ENCODE data around the gene GPR37L1.

DNA sequence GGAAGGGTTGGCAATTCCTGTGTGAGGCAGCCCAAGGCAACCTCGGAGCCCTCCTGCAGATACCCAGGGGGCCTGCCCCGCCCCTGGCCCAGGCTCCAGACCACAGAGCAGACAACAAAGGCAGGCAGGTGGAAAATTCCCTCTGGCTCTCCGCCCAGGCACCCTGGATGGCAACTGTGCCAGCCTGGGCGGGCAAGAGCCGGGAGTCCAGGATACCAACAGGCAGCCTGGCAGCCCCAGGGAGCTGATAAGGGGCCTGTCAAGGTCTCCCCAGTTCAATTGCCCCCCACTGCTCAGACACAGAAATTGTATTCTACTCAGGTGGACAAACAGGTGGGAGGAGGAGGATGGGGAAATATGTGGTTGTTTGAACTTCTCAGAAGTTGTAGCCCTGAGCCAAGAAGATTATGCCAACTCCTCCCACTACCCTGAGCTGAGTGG is 15.4 kb upstream of the GPR37L1 start:
- TF ChIP-seq, protein P1, sequence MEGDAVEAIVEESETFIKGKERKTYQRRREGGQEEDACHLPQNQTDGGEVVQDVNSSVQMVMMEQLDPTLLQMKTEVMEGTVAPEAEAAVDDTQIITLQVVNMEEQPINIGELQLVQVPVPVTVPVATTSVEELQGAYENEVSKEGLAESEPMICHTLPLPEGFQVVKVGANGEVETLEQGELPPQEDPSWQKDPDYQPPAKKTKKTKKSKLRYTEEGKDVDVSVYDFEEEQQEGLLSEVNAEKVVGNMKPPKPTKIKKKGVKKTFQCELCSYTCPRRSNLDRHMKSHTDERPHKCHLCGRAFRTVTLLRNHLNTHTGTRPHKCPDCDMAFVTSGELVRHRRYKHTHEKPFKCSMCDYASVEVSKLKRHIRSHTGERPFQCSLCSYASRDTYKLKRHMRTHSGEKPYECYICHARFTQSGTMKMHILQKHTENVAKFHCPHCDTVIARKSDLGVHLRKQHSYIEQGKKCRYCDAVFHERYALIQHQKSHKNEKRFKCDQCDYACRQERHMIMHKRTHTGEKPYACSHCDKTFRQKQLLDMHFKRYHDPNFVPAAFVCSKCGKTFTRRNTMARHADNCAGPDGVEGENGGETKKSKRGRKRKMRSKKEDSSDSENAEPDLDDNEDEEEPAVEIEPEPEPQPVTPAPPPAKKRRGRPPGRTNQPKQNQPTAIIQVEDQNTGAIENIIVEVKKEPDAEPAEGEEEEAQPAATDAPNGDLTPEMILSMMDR (conservative IDR thresholded peaks at IDR 0.05; ENCODE audit: low read length) = no peak
- no peak for TF ChIP-seq EZH2phosphoT487 (IDR thresholded peaks at IDR 0.05; ENCODE audit: borderline replicate concordance, low read depth, low read length)

Measured in OCI-LY7 (cell line).